Progenitor cell of endocrine pancreas (in vitro differentiated cells): Measurements from ENCODE around the gene CXCL8. TPM values are rescaled to one million over a fixed set of nuclear protein-coding genes. Genes with fewer than 3 reads are reported as not detected.
"Not testable (repeated sequence)": the region's sequence is repeated elsewhere in the genome, so short reads cannot be mapped to it uniquely, and the experiment has no call there.

Experiments used
- DNase-seq: peaks from one replicate; pipeline ENCODE4 v3.0.0; 2021; ENCODE audit warnings: low spot score; ENCODE audit not compliant: unreplicated experiment
- H3K27ac Mint-ChIP-seq: 2 replicates; pipeline ENCODE4 v1.8.0; 2021; ENCODE audit warnings: mild to moderate bottlenecking, moderate library complexity, mixed read lengths
- H3K27me3 Mint-ChIP-seq: 2 replicates; pipeline ENCODE4 v1.8.0; 2021; ENCODE audit warnings: mixed read lengths
- H3K36me3 Mint-ChIP-seq: 2 replicates; pipeline ENCODE4 v1.8.0; 2022; ENCODE audit warnings: mixed read lengths; ENCODE audit not compliant: insufficient read depth
- H3K4me1 Mint-ChIP-seq: 2 replicates; pipeline ENCODE4 v1.8.0; 2021; ENCODE audit warnings: low read depth, mixed read lengths
- H3K4me3 Mint-ChIP-seq: 2 replicates; pipeline ENCODE4 v1.8.0; 2021; ENCODE audit warnings: low read depth, mild to moderate bottlenecking, moderate library complexity, mixed read lengths
- H3K9me3 Mint-ChIP-seq: 2 replicates; pipeline ENCODE4 v1.8.0; 2021; ENCODE audit warnings: low read depth, mixed read lengths
- CTCF ChIP-seq: fragments of 200-600 bp; sonication (generic); IDR thresholded peaks from one replicate; pipeline ENCODE4 v1.5.0; 2021; ENCODE audit warnings: antibody characterized with exemption, mild to moderate bottlenecking; ENCODE audit not compliant: unreplicated experiment
- long read RNA-seq: library from polyadenylated mRNA; unstranded; transcript quantifications from one replicate; pipeline ENCODE4 v2.0.0, GENCODE V29; 2020
- total RNA-seq: library from RNA; stranded (reverse); gene quantifications from 2 replicates; pipeline ENCODE4 v1.2.1, GENCODE V29; 2021

Gene CXCL8
- 0.84 and 1.1 TPM in 2 replicates for total RNA-seq
- long read RNA-seq, transcript CXCL8-201 (4 exons, 1,705 nt), result major isoform, 6 of 6 reads
- long read RNA-seq, partial matches to known transcripts, result 0 of 6 reads
- long read RNA-seq, other reads (novel, unspliced or antisense), result 0 of 6 reads

GRCh38 chr4:73740353-73740778 lies at the start of gene CXCL8:
Gene CXCL8 (plus strand): TSS chr4:73740569. CDS start chr4:73740659, 90 bp downstream.
- peaks cover 1% of the 10 kb centered on the region for H3K36me3 Mint-ChIP-seq
- peaks cover 8% of the 10 kb centered on the region for H3K9me3 Mint-ChIP-seq

GRCh38 chr4:73691201-73691600 lies 49.2 kb upstream of the CXCL8 start:
- H3K36me3 Mint-ChIP-seq, H3K27me3 Mint-ChIP-seq, H3K9me3 Mint-ChIP-seq, DNase-seq, H3K27ac Mint-ChIP-seq, H3K4me3 Mint-ChIP-seq, H3K4me1 Mint-ChIP-seq: not testable (repeated sequence)

More at GRCh38 chr4:73740353-73740778, at the start of gene CXCL8:
- no peak within 1 kb of the TSS for H3K4me3 Mint-ChIP-seq
- H3K27me3 Mint-ChIP-seq, result no peaks in the 10 kb centered on the region
- no peak within 1 kb of the TSS for H3K27ac Mint-ChIP-seq
- no peak for TF ChIP-seq CTCF
- peaks cover 1% of the 10 kb centered on the region for H3K4me1 Mint-ChIP-seq
- no peak for DNase-seq

GRCh38 chr4:73691759-73692158 lies 48.6 kb upstream of the CXCL8 start:
- Mint-ChIP-seq H3K27me3 (no peaks in the 10 kb centered on the region), H3K4me3 (no peak overlapping the region), H3K36me3 (no peaks in the 10 kb centered on the region), H3K27ac (no peak overlapping the region), H3K9me3 (peaks cover 3% of the 10 kb centered on the region), H3K4me1 (peaks cover 4% of the 10 kb centered on the region)
- DNase-seq, result no peak
- no peak for TF ChIP-seq CTCF

GRCh38 chr4:73692254-73692653 lies 48.1 kb upstream of the CXCL8 start:
- DNase-seq, result no peak
- Mint-ChIP-seq H3K36me3 (no peaks in the 10 kb centered on the region), H3K4me3 (no peak overlapping the region), H3K9me3 (peaks cover 3% of the 10 kb centered on the region), H3K4me1 (peaks cover 4% of the 10 kb centered on the region), H3K27me3 (no peaks in the 10 kb centered on the region), H3K27ac (no peak overlapping the region)
- no peak for TF ChIP-seq CTCF

- DNase-seq, result no peak
- Mint-ChIP-seq H3K27ac (no peak overlapping the region), H3K27me3 (no peaks in the 10 kb centered on the region), H3K4me3 (no peak overlapping the region), H3K4me1 (peaks cover 4% of the 10 kb centered on the region), H3K9me3 (peaks cover 3% of the 10 kb centered on the region), H3K36me3 (no peaks in the 10 kb centered on the region)
- TF ChIP-seq CTCF, result no peak
These were observed 47.7 kb upstream of the CXCL8 start for GRCh38 chr4:73692701-73693100.

- H3K27me3 Mint-ChIP-seq, result no peaks in the 10 kb centered on the region
- no peaks in the 10 kb centered on the region for H3K36me3 Mint-ChIP-seq
- no peak for DNase-seq
- peaks cover 4% of the 10 kb centered on the region for H3K4me1 Mint-ChIP-seq
- no peak overlapping the region for H3K27ac Mint-ChIP-seq
- no peak overlapping the region for H3K4me3 Mint-ChIP-seq
- peaks cover 3% of the 10 kb centered on the region for H3K9me3 Mint-ChIP-seq
- no peak for TF ChIP-seq CTCF
These were observed 46.6 kb upstream of the CXCL8 start for GRCh38 chr4:73693811-73694210.
